Stimulated activated naive B cell treated with anti-CD40 and anti-IgM and Interleukin-4, amounts not matched to agents 10 μg/mL and 1 μg/mL and 100 μg/mL, for 72 hours (primary cell): Measurements from ENCODE around the gene KLHL28.

ENCODE experiments used
- ATAC-seq, 2 donors: fragments of 150-1000 bp; cut with Tn5 transposase; replicated peaks; 2 replicates each; pipeline ENCODE4 v1.10.0; 2021; ENCODE audit warnings: moderate library complexity in 1 of 2
- DNase-seq: peaks from one replicate; pipeline ENCODE4 v3.0.0; 2021
- H3K27ac Mint-ChIP-seq: one replicate; pipeline ENCODE4 v1.8.0; 2022; ENCODE audit warnings: mild to moderate bottlenecking, mixed read lengths
- H3K27me3 Mint-ChIP-seq, 2 donors: one replicate each; pipeline ENCODE4 v1.8.0; 2022; ENCODE audit warnings: mixed read lengths in 2 of 2
- H3K36me3 Mint-ChIP-seq, 2 donors: one replicate each; pipeline ENCODE4 v1.8.0; 2022; ENCODE audit warnings: mixed read lengths in 2 of 2, mild to moderate bottlenecking in 1 of 2
- H3K4me1 Mint-ChIP-seq, 2 donors: one replicate each; pipeline ENCODE4 v1.8.0; 2022; ENCODE audit warnings: mixed read lengths in 2 of 2, mild to moderate bottlenecking in 1 of 2
- H3K4me3 Mint-ChIP-seq, 2 donors: one replicate each; pipeline ENCODE4 v1.8.0; 2022; ENCODE audit warnings: mild to moderate bottlenecking in 2 of 2, mixed read lengths in 2 of 2, moderate library complexity in 1 of 2
- H3K9me3 Mint-ChIP-seq, 2 donors: one replicate each; pipeline ENCODE4 v1.8.0; 2022; ENCODE audit warnings: mixed read lengths in 2 of 2, mild to moderate bottlenecking in 1 of 2

The KLHL28 gene

GRCh38 chr14:44961554-44962333, at the start of gene KLHL28, which contains the start of gene TOGARAM1:
Gene KLHL28 (minus strand): TSS chr14:44961947. CDS start chr14:44945928, 16,019 bp downstream.
Gene TOGARAM1 (plus strand): TSS chr14:44962190. CDS start chr14:44962422, 232 bp downstream.
- no peak within 1 kb of the TSS for H3K27ac Mint-ChIP-seq

DNA sequence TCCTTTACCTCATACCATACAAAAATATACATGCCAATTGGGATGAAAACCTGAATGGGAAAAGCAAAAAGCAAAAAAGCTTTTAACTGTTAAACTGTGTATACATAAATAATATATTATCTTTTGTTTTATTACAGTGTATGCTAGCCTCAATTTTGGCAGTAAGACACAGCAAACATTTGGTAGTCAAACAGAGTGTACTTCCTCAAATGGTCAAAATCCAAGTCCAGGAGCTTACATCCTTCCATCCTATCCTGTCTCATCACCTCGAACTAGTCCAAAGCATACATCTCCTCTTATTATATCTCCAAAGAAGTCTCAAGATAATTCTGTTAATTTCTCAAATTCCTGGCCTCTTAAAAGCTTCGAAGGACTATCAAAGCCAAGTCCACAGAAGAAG, 42.2 kb upstream of the KLHL28 start:
- H3K27ac Mint-ChIP-seq, result no peak overlapping the region
- no peak for ATAC-seq

More at GRCh38 chr14:44961554-44962333, at the start of gene KLHL28, which contains the start of gene TOGARAM1:
- peaks cover 21 to 33% of the 10 kb centered on the region in 2 donors for H3K4me1 Mint-ChIP-seq
- DNase-seq, result peak; percentile 98
- H3K36me3 Mint-ChIP-seq, result peaks cover 13 to 19% of the 10 kb centered on the region in 2 donors
- ATAC-seq, result peak; percentile 94 to 95
- no peak within 1 kb of the TSS for H3K4me3 Mint-ChIP-seq
- no peaks in the 10 kb centered on the region for H3K9me3 Mint-ChIP-seq
- no peaks in the 10 kb centered on the region for H3K27me3 Mint-ChIP-seq

DNA sequence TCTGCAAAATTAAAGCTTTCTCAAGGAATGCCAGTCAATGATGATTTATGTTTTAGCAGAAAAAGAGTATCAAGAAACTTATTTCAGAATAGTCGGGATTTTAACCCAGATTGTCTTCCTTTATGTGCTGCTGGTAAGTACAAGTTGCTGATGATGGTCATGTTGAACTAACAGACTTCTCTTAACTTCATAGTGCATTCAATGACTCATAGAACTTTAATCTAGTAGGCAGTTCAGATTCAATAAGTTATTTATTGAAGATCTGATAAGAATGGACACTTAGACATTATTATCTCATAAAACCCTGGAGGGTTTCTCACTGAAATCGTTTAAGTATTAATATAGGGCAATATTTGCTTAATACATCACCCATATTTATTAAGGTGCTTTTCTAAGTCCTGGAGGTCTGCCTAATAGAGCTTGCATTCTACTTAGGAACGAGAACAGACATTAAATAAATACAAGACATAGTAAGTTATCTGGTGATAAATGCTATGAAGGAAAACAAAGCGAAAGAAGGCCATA, 34.1 kb upstream of the KLHL28 start:
- Mint-ChIP-seq H3K27me3 (no peaks in the 10 kb centered on the region), H3K36me3 (peaks cover 26 to 35% of the 10 kb centered on the region in 2 donors)
- no peak for ATAC-seq

More for the DNA sequence above, 42.2 kb upstream of the KLHL28 start:
- Mint-ChIP-seq H3K4me3 (no peak overlapping the region), H3K4me1 (no peaks in the 10 kb centered on the region), H3K27me3 (no peaks in the 10 kb centered on the region), H3K9me3 (no peaks in the 10 kb centered on the region), H3K36me3 (peaks cover 18 to 28% of the 10 kb centered on the region in 2 donors)
- DNase-seq, result no peak

GRCh38 chr14:44995196-44995595, 33.4 kb upstream of the KLHL28 start:
- H3K36me3 Mint-ChIP-seq, result peaks cover 20 to 35% of the 10 kb centered on the region in 2 donors
- no peak for ATAC-seq

More for the DNA sequence above, 34.1 kb upstream of the KLHL28 start:
- no peak for DNase-seq
- Mint-ChIP-seq H3K4me3 (no peak overlapping the region), H3K9me3 (peaks cover 3% of the 10 kb centered on the region in 2 donors), H3K4me1 (no peaks in the 10 kb centered on the region), H3K27ac (no peak overlapping the region)

DNA sequence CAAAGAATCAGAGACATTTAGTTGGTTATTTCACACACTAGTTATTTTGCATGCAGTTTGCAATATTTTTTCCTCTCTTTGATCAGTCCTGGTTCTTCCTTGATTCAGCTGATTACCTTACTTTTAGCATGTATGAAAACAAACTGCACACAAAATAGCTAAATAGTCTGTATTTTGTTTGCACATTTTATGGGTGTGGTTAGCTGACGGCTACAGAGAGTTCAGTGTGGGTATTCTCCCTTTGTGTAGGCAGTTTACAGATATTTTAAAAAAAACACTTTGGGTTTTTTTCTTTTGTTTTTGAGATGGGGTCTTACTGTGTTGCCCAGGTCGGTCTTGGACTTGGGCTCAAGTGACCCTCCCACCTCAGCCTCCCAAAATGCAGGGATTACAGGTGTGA, 28.8 kb upstream of the KLHL28 start:
- Mint-ChIP-seq H3K4me1 (peaks cover 3 to 9% of the 10 kb centered on the region in 2 donors), H3K4me3 (no peak overlapping the region), H3K9me3 (peaks cover 6 to 7% of the 10 kb centered on the region in 2 donors), H3K36me3 (peaks cover 12 to 26% of the 10 kb centered on the region in 2 donors), H3K27me3 (no peaks in the 10 kb centered on the region), H3K27ac (no peak overlapping the region)
- ATAC-seq (no peak), DNase-seq (no peak)

More at GRCh38 chr14:44995196-44995595, 33.4 kb upstream of the KLHL28 start:
- Mint-ChIP-seq H3K9me3 (peaks cover 3% of the 10 kb centered on the region in 2 donors), H3K4me3 (no peak overlapping the region), H3K27ac (no peak overlapping the region), H3K4me1 (peaks cover 0 to under 1% of the 10 kb centered on the region in 2 donors), H3K27me3 (no peaks in the 10 kb centered on the region)
- no peak for DNase-seq

GRCh38 chr14:44989497-44990440, 28.0 kb upstream of the KLHL28 start:
- no peak for DNase-seq
- no peak for ATAC-seq
- peak overlapping the region; percentile 7 for H3K27ac Mint-ChIP-seq
- H3K4me1 Mint-ChIP-seq, result peaks cover 3 to 9% of the 10 kb centered on the region in 2 donors
- no peaks in the 10 kb centered on the region for H3K27me3 Mint-ChIP-seq
- H3K36me3 Mint-ChIP-seq, result peaks cover 12 to 26% of the 10 kb centered on the region in 2 donors
- H3K4me3 Mint-ChIP-seq, result no peak overlapping the region
- peaks cover 6 to 7% of the 10 kb centered on the region in 2 donors for H3K9me3 Mint-ChIP-seq

- Mint-ChIP-seq H3K27ac (no peak overlapping the region), H3K9me3 (peaks cover 6 to 7% of the 10 kb centered on the region in 2 donors), H3K4me1 (peaks cover 3 to 9% of the 10 kb centered on the region in 2 donors)
These were observed 26.9 kb upstream of the KLHL28 start for GRCh38 chr14:44988694-44989093.

DNA sequence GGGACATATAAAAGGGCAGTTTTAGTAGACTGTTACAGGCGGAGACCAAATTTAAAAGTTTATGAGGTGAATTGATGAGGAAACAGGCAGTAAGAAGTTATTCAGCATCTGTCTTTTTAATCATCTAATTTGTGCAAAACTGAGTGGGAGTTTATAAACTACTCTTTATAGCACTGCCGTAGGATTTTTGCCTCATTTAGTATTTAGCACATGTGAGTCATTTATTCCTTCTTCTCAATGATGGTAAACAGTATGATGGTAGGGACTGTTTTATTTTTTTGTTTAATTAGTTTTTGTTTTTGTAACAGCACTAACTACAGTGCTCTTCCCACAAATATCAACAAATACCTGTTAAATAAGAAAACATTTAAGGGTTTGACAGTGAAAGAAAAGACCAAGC, 20.8 kb upstream of the KLHL28 start:
- H3K27me3 Mint-ChIP-seq, result no peaks in the 10 kb centered on the region
- no peak overlapping the region for H3K27ac Mint-ChIP-seq
- no peak for DNase-seq
- ATAC-seq, result no peak
- H3K4me1 Mint-ChIP-seq, result peaks cover 14 to 27% of the 10 kb centered on the region in 2 donors
- H3K4me3 Mint-ChIP-seq, result no peak overlapping the region
- H3K36me3 Mint-ChIP-seq, result peaks cover 5 to 22% of the 10 kb centered on the region in 2 donors
- H3K9me3 Mint-ChIP-seq, result no peaks in the 10 kb centered on the region

More at GRCh38 chr14:44988694-44989093, 26.9 kb upstream of the KLHL28 start:
- no peak for ATAC-seq
- DNase-seq, result no peak
- peaks cover 12 to 26% of the 10 kb centered on the region in 2 donors for H3K36me3 Mint-ChIP-seq
- H3K4me3 Mint-ChIP-seq, result no peak overlapping the region
- H3K27me3 Mint-ChIP-seq, result no peaks in the 10 kb centered on the region

GRCh38 chr14:44981198-44981597, 19.5 kb upstream of the KLHL28 start:
- no peaks in the 10 kb centered on the region for H3K27me3 Mint-ChIP-seq
- H3K4me3 Mint-ChIP-seq, result no peak overlapping the region
- peaks cover 7 to 24% of the 10 kb centered on the region in 2 donors for H3K36me3 Mint-ChIP-seq
- ATAC-seq, result no peak
- H3K9me3 Mint-ChIP-seq, result no peaks in the 10 kb centered on the region
- peak overlapping the region; percentile 6 for H3K27ac Mint-ChIP-seq
- peaks cover 15 to 29% of the 10 kb centered on the region in 2 donors for H3K4me1 Mint-ChIP-seq
- no peak for DNase-seq

- H3K27ac Mint-ChIP-seq, result no peak overlapping the region
- DNase-seq (no peak), ATAC-seq (no peak)
- H3K4me1 Mint-ChIP-seq, result peaks cover 17 to 32% of the 10 kb centered on the region in 2 donors
- no peaks in the 10 kb centered on the region for H3K9me3 Mint-ChIP-seq
- H3K27me3 Mint-ChIP-seq, result no peaks in the 10 kb centered on the region
- H3K36me3 Mint-ChIP-seq, result peaks cover 8 to 26% of the 10 kb centered on the region in 2 donors
- no peak overlapping the region for H3K4me3 Mint-ChIP-seq
These were observed 18.1 kb upstream of the KLHL28 start for GRCh38 chr14:44979740-44980356.

- H3K36me3 Mint-ChIP-seq, result peaks cover 8 to 26% of the 10 kb centered on the region in 2 donors
- DNase-seq (no peak), ATAC-seq (no peak)
- no peak overlapping the region for H3K27ac Mint-ChIP-seq
- no peaks in the 10 kb centered on the region for H3K27me3 Mint-ChIP-seq
- no peak overlapping the region for H3K4me3 Mint-ChIP-seq
- no peaks in the 10 kb centered on the region for H3K9me3 Mint-ChIP-seq
- H3K4me1 Mint-ChIP-seq, result peaks cover 17 to 33% of the 10 kb centered on the region in 2 donors
These were observed 17.5 kb upstream of the KLHL28 start for GRCh38 chr14:44979273-44979672.

DNA sequence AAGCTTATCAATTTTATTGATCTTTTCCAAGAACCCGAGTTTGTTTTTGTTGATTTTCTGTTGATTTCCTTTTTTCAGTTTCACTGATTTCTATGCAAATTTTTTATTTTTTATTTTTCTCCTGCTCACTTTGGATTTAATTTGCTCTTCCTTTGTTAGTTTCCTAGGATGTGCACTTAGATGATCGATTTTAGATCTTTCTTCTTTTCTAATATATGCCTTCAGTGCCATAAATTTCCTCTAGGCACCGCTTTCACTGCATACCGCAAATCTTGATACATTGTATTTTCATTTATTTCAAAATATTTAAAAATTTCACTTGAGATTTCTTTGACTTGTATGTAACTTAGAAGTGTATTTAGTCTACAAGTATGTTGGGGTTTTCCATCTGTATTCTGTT, 9.7 kb upstream of the KLHL28 start:
- no peaks in the 10 kb centered on the region for H3K27me3 Mint-ChIP-seq
- H3K4me1 Mint-ChIP-seq, result peaks cover 37 to 76% of the 10 kb centered on the region in 2 donors
- H3K4me3 Mint-ChIP-seq, result no peak overlapping the region
- DNase-seq (no peak), ATAC-seq (no peak)
- H3K27ac Mint-ChIP-seq, result no peak overlapping the region
- peaks cover 50 to 72% of the 10 kb centered on the region in 2 donors for H3K36me3 Mint-ChIP-seq
- peaks cover 18 to 22% of the 10 kb centered on the region in 2 donors for H3K9me3 Mint-ChIP-seq

DNA sequence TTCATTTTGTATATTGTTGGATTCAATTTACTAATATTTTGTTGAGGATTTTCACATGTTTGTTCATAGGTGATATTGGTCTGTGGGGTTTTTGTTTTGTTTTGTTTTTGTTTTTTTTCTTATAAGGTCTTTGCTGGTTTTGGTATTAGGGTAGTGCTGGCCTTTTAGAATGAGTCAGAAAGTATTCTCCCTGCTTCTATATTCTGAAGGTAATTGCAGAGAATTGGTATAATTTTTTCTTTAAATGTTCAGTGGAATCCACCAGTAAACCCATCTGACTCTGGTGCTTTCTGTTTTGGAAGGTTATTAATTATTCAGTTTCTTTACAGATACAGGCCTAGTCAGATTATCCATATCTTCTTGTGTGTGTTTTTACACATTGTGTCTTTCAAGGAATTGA, 9.2 kb upstream of the KLHL28 start:
- H3K4me1 Mint-ChIP-seq, result peaks cover 34 to 71% of the 10 kb centered on the region in 2 donors
- H3K27me3 Mint-ChIP-seq, result no peaks in the 10 kb centered on the region

More for the DNA sequence above, 9.2 kb upstream of the KLHL28 start:
- Mint-ChIP-seq H3K4me3 (no peak overlapping the region), H3K36me3 (peaks cover 47 to 68% of the 10 kb centered on the region in 2 donors), H3K27ac (no peak overlapping the region), H3K9me3 (peaks cover 18 to 22% of the 10 kb centered on the region in 2 donors)
- DNase-seq (no peak), ATAC-seq (peak; percentile 59 to 77)
